CD4-positive, alpha-beta T cell treated with Interleukin-10 for 1 hour (primary cell): ENCODE results near the gene PDZD7.

Experiments
- DNase-seq: peaks from one replicate; pipeline ENCODE4 v3.0.0-alpha.2; 2020

PDZD7 gene

GRCh38 chr10:101000127-101000914, 30.6 kb downstream of the PDZD7 start:
- no peak for DNase-seq

DNA sequence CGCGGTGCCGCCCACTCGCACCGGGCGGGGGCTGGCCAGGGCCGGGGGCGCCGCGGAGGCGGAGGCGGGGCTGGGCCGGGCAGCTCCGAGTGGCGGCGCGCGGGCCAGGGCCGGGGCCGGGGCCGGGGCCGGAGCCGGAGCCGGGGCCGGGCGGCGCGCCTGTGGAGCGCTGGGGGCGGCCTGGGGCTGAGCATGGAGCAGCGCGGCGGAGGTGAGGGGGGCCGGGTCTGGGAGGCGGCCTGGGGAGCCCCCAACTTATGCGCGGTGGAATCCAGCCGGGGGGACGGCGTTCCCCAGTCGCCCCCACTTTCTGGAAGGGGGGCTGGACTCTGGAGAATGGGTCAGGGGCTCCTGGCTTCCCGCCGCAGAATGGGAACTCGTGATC, 31.2 kb downstream of the PDZD7 start, which contains the start of gene LZTS2:
LZTS2 (plus strand) TSS at position 67 of the 385 bp plus-strand sequence. CDS start 2,731 bp downstream, outside the sequence.
- DNase-seq = no peak

GRCh38 chr10:100998991-100999741, 31.8 kb downstream of the PDZD7 start:
- peak; percentile 81 for DNase-seq

GRCh38 chr10:100998183-100998990, 32.5 kb downstream of the PDZD7 start:
- peak; percentile 63 for DNase-seq

- peak; percentile 69 for DNase-seq
These were observed 33.4 kb downstream of the PDZD7 start for GRCh38 chr10:100997360-100998182.

DNA sequence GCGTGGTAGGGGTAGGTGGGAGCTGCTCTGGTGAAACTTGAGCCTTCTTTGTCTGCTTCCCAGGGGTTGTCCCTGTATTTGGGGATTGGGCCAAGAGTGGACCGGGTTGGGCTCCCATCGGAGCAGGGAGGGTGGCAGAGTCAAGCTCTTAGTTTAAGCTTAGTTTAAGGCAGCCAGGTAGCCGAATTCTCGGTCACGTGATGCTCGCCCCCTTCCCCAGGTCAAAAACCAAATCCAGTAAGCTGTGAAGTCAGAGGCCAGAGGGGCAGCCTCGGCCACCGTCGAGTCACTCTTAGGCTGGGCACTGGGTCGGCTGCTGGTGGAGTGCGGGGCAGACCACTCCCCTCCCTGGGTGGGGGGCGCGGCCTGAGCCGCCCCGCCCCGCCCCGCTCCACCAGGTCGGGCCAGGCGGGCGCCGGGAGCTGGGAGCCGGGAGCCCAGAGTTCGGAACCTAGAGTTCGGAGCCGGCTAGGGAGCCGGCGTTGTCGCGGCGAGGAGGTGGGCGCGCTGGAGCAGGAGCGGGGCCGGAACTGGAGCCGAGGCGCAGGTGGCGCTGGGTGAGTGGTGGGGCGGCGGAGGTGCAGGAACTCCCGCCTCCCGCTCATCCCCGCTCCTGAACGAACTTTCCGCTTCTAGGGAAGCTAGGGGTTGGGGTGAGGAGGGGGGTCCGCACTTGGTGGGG, 34.1 kb downstream of the PDZD7 start:
- peak; percentile 32 for DNase-seq

DNA sequence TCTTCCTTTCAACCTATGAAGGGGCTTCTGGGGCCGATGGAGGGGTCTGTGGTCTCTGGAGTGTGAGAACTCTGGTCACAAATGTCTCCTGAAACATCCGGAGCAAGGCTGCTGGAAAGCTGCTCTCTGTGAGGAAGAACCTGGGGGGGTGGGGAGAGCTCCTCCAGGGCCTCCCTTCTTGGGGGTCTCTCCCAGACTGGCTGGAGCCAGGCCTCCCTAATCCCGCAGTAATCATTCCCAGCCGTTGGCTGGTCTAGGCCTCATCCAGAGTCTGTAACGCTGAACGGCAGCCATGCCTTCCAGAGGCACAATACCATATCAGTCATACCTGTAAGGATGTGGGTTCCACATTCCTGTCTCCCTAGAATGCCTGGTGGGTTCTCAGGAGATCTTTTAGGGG, 35.7 kb downstream of the PDZD7 start:
- DNase-seq = no peak

DNA sequence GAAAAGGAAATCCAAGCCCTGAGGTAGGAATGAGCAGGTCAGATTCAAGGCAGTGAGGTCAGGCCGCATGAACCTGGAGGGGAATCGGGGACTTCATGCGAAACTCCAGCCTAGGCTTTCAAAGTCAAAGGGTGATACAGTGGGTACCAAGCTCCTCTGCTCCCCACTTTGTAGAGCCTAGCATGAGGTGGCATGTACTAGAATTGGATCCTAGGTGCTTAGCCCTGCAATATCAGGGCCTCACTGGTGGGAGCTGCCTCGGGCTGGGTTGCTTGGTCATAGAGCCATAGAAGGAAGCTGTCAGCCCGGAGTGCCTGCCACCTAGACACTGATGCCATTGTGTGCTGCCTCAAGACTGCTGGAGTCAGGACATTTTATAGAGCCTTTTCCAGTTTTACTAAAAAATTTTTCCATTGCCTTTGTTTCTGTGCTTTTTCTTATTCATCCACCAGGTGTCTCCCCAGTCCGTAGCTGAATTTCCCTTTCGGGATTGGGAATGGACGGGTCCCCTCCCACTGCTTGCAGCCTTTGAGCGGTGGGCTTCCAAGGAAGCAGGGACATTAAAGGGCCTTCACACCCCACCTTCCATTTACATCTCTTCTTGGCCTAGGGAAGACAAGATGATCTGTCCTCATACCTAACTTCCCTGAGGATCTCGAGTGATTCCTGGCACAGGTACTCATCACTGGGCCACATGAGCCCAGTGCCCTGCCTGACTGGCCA, 36.8 kb downstream of the PDZD7 start:
- no peak for DNase-seq

- no peak for DNase-seq
These were observed 41.8 kb downstream of the PDZD7 start for GRCh38 chr10:100989088-100989487.

DNA sequence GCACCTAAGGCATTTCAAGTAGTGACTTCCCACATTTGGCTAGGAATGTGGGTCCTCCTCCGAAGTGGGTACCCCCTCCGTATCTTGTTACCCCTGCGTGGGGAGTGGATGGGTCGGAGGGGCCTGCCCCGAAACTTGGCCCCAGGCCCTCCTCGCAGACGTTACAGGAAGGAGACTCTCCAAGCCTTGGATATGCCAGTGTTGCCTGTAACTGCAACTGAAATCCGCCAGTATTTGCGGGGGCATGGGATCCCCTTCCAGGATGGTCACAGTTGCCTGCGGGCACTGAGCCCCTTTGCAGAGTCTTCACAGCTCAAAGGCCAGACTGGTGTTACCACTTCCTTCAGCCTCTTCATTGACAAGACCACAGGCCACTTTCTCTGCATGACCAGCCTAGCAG, 42.8 kb downstream of the PDZD7 start:
- DNase-seq = no peak

DNA sequence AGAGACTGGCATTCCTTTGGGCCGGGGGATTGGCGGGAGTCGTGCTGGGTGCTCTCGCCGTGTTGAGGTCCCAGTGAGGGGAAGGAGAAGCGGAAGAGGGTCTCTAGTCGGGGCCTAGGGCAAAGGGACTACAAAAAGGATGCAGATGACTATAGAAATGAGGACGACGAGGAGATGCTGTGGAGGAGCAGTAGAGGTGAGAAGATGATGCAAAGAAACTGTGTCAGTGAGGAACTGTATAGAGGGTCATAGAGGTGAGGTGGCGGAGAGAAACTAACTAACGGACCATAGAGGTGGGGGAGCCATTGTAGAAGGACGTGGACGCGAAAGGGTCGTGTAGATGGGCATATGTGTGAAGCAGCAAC, 43.3 kb downstream of the PDZD7 start:
- no peak for DNase-seq

DNA sequence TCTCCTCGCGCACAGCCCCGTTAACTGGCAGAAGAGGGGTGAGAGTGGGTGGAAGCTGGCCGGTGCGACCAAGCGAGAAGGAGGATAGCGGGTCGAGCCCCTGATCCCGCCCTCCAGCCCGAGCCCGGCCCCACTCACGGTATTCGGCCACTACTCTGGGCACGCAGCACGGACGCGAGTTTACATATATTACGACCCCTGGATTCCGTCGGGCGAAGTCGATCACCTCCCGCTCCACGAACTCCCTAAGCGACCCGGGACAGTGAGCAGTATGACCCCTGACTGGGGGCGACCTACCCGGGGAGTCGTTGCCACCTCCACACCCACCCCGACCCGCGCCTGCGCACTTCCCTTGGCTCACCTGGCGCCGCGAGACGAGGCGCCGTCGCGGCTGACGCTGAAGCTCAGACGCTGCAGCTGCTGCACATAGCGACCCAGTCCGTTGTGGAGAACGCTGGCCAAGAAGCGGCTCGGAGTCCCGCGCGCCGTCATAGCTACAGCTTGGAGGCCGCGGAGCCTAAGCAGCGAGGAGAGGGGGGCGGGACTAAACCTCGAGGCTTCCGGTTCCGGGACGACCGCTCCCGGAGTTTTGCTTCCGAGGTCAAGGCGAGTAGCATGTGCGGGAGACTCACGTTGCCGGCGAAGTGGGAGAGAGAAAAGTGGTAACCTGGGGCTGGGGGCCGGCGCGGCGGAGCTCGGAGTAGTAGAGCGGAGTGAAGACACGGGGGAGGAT, 43.8 kb downstream of the PDZD7 start, which contains the start of the genes MRPL43 and TWNK:
MRPL43 (minus strand) TSS at position 546 of the 733 bp plus-strand sequence; CDS start at position 492, 54 bp downstream.
TWNK (plus strand) TSS at position 592 of the 733 bp plus-strand sequence. CDS start 668 bp downstream, outside the sequence.
- DNase-seq = peak; percentile 84

- DNase-seq = no peak
These were observed 44.3 kb downstream of the PDZD7 start for GRCh38 chr10:100986623-100986951.

- no peak for DNase-seq
These were observed 45.6 kb downstream of the PDZD7 start for GRCh38 chr10:100985336-100985735.

DNA sequence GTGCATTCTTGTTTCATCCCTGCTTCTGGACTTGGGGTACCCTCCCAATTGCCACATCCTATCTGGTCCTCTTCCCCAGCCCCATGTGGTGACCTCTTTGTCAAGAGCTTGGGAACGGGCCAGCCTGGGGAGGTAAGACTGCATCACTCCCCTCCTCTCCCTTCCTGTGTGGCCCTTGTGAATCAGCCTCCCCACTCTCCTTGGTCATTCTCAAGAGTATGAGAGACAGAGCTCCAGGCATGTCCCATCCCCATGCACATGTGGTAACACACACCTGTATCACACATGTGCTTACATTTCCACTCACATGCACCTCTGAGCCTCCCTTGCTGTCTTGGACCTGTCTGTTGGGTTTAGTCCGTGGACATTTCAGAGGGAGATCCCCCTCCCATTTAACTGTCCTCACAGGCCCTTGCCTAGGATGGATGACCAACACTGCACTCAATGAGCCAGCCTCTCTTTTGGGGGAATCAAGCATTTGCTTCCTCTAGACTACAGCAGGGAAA, 46.2 kb downstream of the PDZD7 start:
- no peak for DNase-seq

DNA sequence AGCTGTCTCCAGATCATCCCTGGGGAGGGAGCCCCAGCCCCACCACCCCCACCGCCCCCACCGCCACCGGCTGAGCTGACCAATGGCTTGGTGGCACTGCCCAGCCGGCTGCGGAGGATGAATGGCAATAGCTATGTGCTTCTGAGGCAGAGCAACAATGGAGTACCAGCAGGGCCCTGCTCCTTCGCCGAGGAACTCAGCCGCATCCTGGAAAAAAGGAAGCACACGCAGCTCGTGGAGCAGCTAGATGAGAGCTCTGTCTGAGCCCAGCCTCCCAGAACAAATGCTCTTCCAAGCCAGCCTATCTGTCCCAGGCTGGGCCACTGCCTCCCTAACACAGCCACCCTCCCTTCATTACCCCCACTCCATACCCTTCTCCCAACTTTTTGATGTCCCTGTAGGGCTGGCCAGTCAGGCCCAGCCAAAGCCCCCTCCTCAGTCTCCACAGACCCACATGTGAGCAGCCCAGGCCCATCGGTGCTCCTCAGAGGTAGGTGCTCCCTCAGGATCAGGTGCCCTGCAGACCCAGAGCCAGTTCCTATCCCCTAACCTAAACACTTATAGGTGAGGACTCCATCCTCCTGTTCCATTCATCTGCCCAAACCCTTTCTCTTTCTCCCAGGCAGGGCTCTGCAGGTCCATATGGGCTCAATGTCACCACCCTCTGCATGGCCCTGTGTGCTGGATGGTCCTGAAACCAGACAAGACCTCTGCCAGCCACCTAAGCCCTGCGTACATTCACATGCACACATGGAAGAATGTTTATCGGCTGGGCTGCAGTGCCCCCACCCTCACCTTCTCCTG, 46.9 kb downstream of the PDZD7 start:
- DNase-seq = no peak

DNA sequence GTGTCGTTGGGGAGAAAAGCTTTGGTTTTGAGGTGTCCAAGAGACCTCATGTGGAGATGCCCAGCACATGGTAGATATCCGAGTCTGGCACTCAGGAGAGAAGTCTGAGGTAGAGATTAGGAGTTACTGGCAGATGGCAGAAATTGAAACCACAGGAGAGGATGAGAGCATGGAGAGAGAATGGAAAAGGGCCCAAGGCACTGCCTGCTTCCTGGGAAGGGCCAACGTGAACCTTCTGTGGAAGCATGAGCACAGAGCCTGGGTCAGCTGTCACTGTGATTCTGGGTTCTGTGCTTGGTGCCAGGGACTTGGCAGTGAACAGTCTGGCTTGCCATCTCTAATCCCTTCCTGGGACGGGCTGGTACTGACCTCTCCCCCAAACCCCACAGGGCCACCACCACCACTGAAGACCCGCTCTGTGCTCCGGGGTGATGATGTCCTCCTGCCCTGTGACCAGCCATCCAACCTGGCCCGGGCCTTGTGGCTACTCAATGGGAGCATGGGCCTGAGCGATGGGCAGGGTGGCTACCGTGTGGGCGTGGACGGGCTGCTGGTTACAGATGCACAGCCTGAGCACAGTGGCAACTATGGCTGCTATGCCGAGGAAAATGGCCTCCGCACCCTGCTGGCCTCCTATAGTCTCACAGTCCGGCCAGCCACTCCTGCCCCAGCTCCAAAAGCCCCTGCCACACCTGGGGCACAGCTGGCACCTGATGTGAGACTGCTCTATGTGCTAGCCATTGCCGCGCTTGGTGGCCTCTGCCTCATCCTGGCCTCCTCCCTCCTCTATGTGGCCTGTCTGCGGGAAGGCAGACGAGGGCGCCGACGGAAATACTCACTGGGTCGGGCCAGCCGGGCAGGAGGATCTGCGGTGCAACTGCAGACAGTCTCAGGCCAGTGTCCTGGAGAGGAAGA, 47.8 kb downstream of the PDZD7 start:
- DNase-seq = no peak

DNA sequence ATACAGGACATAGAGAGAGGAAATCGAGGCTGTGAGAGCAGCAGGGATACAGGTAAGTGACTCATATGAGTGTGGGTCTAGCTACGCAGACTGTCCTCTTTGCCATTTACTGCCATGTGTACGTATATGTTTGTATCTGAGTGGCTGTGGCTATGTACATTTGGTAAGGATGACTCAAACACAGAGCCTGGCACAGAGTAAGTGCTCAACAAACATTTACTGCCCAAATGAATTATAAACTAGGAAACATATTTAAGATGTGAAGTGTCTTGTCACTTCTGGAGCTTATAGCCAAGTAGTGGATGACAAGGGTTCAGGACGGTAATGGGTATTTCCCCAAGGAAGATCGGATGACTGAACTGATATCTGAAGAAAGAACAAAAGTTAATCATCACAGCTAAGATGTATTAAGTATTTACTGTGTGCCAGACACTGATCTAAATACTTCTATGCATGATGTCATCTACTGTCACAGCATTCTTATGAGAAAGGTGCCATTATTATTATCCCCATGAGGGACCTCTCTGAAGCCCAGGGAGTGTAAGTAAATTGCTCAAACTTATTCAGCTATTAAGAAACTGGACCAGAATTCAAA, 49.7 kb downstream of the PDZD7 start:
- no peak for DNase-seq
